Measurements from ENCODE around the gene LRP3.
A peak's percentile ranks its signal among the peaks of the same experiment; 100 is the strongest.
"Not testable (repeated sequence)": the region's sequence is repeated elsewhere in the genome, so short reads cannot be mapped to it uniquely, and the experiment has no call there.

The LRP3 gene

GRCh38 chr19:33159893-33160292, 34.2 kb upstream of the LRP3 start:
- no peak overlapping the region for H3K9ac ChIP-seq (ENCODE audit: low read length in 2 of 2)
- H3K27ac ChIP-seq (ENCODE audit: low read length), result no peak overlapping the region
- no peaks in the 10 kb centered on the region for H3K4me1 ChIP-seq (ENCODE audit: control insufficient read depth, insufficient read depth, low read length)
- H3K27me3 ChIP-seq (ENCODE audit: control insufficient read depth in 1 of 2, insufficient read depth in 2 of 2, low read length in 2 of 2), result no peaks in the 10 kb centered on the region
- H3K9me3 ChIP-seq (ENCODE audit: control insufficient read depth in 2 of 2, low read length in 2 of 2), result no peaks in the 10 kb centered on the region
- H3K36me3 ChIP-seq (ENCODE audit: control insufficient read depth in 2 of 2, insufficient read depth in 2 of 2, low read length in 2 of 2), result no peaks in the 10 kb centered on the region
- no peak overlapping the region for H3K4me3 ChIP-seq (ENCODE audit: low read length in 2 of 2)

GRCh38 chr19:33161201-33161600, 32.9 kb upstream of the LRP3 start:
- Histone ChIP-seq H3K36me3 (ENCODE audit: control insufficient read depth in 2 of 2, insufficient read depth in 2 of 2, low read length in 2 of 2) (no peaks in the 10 kb centered on the region), H3K4me1 (ENCODE audit: control insufficient read depth, insufficient read depth, low read length) (no peaks in the 10 kb centered on the region), H3K4me3 (ENCODE audit: low read length in 2 of 2) (no peak overlapping the region), H3K27me3 (ENCODE audit: control insufficient read depth in 1 of 2, insufficient read depth in 2 of 2, low read length in 2 of 2) (no peaks in the 10 kb centered on the region), H3K9ac (ENCODE audit: low read length in 2 of 2) (no peak overlapping the region), H3K9me3 (ENCODE audit: control insufficient read depth in 2 of 2, low read length in 2 of 2) (no peaks in the 10 kb centered on the region), H3K27ac (ENCODE audit: low read length) (no peak overlapping the region)

- Histone ChIP-seq H3K4me3 (ENCODE audit: low read length in 2 of 2) (no peak overlapping the region), H3K9ac (ENCODE audit: low read length in 2 of 2) (no peak overlapping the region), H3K27ac (ENCODE audit: low read length) (no peak overlapping the region)
Measured at GRCh38 chr19:33163481-33163880, 30.6 kb upstream of the LRP3 start.

GRCh38 chr19:33166037-33166436, 28.1 kb upstream of the LRP3 start:
- H3K4me1 ChIP-seq (ENCODE audit: control insufficient read depth, insufficient read depth, low read length); H3K27me3 ChIP-seq (ENCODE audit: control insufficient read depth in 1 of 2, insufficient read depth in 2 of 2, low read length in 2 of 2); H3K36me3 ChIP-seq (ENCODE audit: control insufficient read depth in 2 of 2, insufficient read depth in 2 of 2, low read length in 2 of 2); H3K9me3 ChIP-seq (ENCODE audit: control insufficient read depth in 2 of 2, low read length in 2 of 2); H3K4me3 ChIP-seq (ENCODE audit: low read length in 2 of 2); H3K27ac ChIP-seq (ENCODE audit: low read length); H3K9ac ChIP-seq (ENCODE audit: low read length in 2 of 2): not testable (repeated sequence)

More at GRCh38 chr19:33163481-33163880, 30.6 kb upstream of the LRP3 start:
- H3K4me1 ChIP-seq (ENCODE audit: control insufficient read depth, insufficient read depth, low read length), result no peaks in the 10 kb centered on the region
- H3K36me3 ChIP-seq (ENCODE audit: control insufficient read depth in 2 of 2, insufficient read depth in 2 of 2, low read length in 2 of 2), result no peaks in the 10 kb centered on the region
- no peaks in the 10 kb centered on the region for H3K9me3 ChIP-seq (ENCODE audit: control insufficient read depth in 2 of 2, low read length in 2 of 2)
- H3K27me3 ChIP-seq (ENCODE audit: control insufficient read depth in 1 of 2, insufficient read depth in 2 of 2, low read length in 2 of 2), result no peaks in the 10 kb centered on the region

GRCh38 chr19:33167438-33167837, 26.7 kb upstream of the LRP3 start:
- Histone ChIP-seq H3K27ac (ENCODE audit: low read length) (no peak overlapping the region), H3K4me1 (ENCODE audit: control insufficient read depth, insufficient read depth, low read length) (no peaks in the 10 kb centered on the region), H3K9ac (ENCODE audit: low read length in 2 of 2) (no peak overlapping the region), H3K27me3 (ENCODE audit: control insufficient read depth in 1 of 2, insufficient read depth in 2 of 2, low read length in 2 of 2) (no peaks in the 10 kb centered on the region), H3K9me3 (ENCODE audit: control insufficient read depth in 2 of 2, low read length in 2 of 2) (no peaks in the 10 kb centered on the region), H3K36me3 (ENCODE audit: control insufficient read depth in 2 of 2, insufficient read depth in 2 of 2, low read length in 2 of 2) (no peaks in the 10 kb centered on the region), H3K4me3 (ENCODE audit: low read length in 2 of 2) (no peak overlapping the region)

GRCh38 chr19:33168528-33168927, 25.6 kb upstream of the LRP3 start:
- Histone ChIP-seq H3K27ac (ENCODE audit: low read length) (no peak overlapping the region), H3K27me3 (ENCODE audit: control insufficient read depth in 1 of 2, insufficient read depth in 2 of 2, low read length in 2 of 2) (no peaks in the 10 kb centered on the region), H3K9me3 (ENCODE audit: control insufficient read depth in 2 of 2, low read length in 2 of 2) (no peaks in the 10 kb centered on the region), H3K4me3 (ENCODE audit: low read length in 2 of 2) (no peak overlapping the region), H3K9ac (ENCODE audit: low read length in 2 of 2) (no peak overlapping the region), H3K4me1 (ENCODE audit: control insufficient read depth, insufficient read depth, low read length) (peaks cover 5% of the 10 kb centered on the region), H3K36me3 (ENCODE audit: control insufficient read depth in 2 of 2, insufficient read depth in 2 of 2, low read length in 2 of 2) (no peaks in the 10 kb centered on the region)

GRCh38 chr19:33171222-33171795, 22.8 kb upstream of the LRP3 start:
- no peaks in the 10 kb centered on the region for H3K27me3 ChIP-seq (ENCODE audit: control insufficient read depth in 1 of 2, insufficient read depth in 2 of 2, low read length in 2 of 2)
- no peak overlapping the region for H3K4me3 ChIP-seq (ENCODE audit: low read length in 2 of 2)

GRCh38 chr19:33171916-33172359, 22.2 kb upstream of the LRP3 start:
- H3K36me3 ChIP-seq (ENCODE audit: control insufficient read depth in 2 of 2, insufficient read depth in 2 of 2, low read length in 2 of 2), result no peaks in the 10 kb centered on the region
- H3K27ac ChIP-seq (ENCODE audit: low read length), result no peak overlapping the region
- H3K27me3 ChIP-seq (ENCODE audit: control insufficient read depth in 1 of 2, insufficient read depth in 2 of 2, low read length in 2 of 2), result no peaks in the 10 kb centered on the region
- H3K4me1 ChIP-seq (ENCODE audit: control insufficient read depth, insufficient read depth, low read length), result peaks cover 17% of the 10 kb centered on the region
- no peaks in the 10 kb centered on the region for H3K9me3 ChIP-seq (ENCODE audit: control insufficient read depth in 2 of 2, low read length in 2 of 2)
- no peak overlapping the region for H3K9ac ChIP-seq (ENCODE audit: low read length in 2 of 2)
- no peak overlapping the region for H3K4me3 ChIP-seq (ENCODE audit: low read length in 2 of 2)

More at GRCh38 chr19:33171222-33171795, 22.8 kb upstream of the LRP3 start:
- no peak overlapping the region for H3K9ac ChIP-seq (ENCODE audit: low read length in 2 of 2)
- peaks cover 17% of the 10 kb centered on the region for H3K4me1 ChIP-seq (ENCODE audit: control insufficient read depth, insufficient read depth, low read length)
- no peak overlapping the region for H3K27ac ChIP-seq (ENCODE audit: low read length)
- H3K36me3 ChIP-seq (ENCODE audit: control insufficient read depth in 2 of 2, insufficient read depth in 2 of 2, low read length in 2 of 2), result no peaks in the 10 kb centered on the region
- H3K9me3 ChIP-seq (ENCODE audit: control insufficient read depth in 2 of 2, low read length in 2 of 2), result no peaks in the 10 kb centered on the region

- peaks cover 28% of the 10 kb centered on the region for H3K4me1 ChIP-seq (ENCODE audit: control insufficient read depth, insufficient read depth, low read length)
- H3K9me3 ChIP-seq (ENCODE audit: control insufficient read depth in 2 of 2, low read length in 2 of 2), result no peaks in the 10 kb centered on the region
- no peaks in the 10 kb centered on the region for H3K36me3 ChIP-seq (ENCODE audit: control insufficient read depth in 2 of 2, insufficient read depth in 2 of 2, low read length in 2 of 2)
- H3K27me3 ChIP-seq (ENCODE audit: control insufficient read depth in 1 of 2, insufficient read depth in 2 of 2, low read length in 2 of 2), result no peaks in the 10 kb centered on the region
- H3K4me3 ChIP-seq (ENCODE audit: low read length in 2 of 2), result no peak overlapping the region
- no peak overlapping the region for H3K27ac ChIP-seq (ENCODE audit: low read length)
- no peak overlapping the region for H3K9ac ChIP-seq (ENCODE audit: low read length in 2 of 2)
Measured at GRCh38 chr19:33174186-33174585, 19.9 kb upstream of the LRP3 start.

GRCh38 chr19:33175156-33175782, 18.9 kb upstream of the LRP3 start:
- Histone ChIP-seq H3K36me3 (ENCODE audit: control insufficient read depth in 2 of 2, insufficient read depth in 2 of 2, low read length in 2 of 2) (no peaks in the 10 kb centered on the region), H3K9me3 (ENCODE audit: control insufficient read depth in 2 of 2, low read length in 2 of 2) (no peaks in the 10 kb centered on the region), H3K4me1 (ENCODE audit: control insufficient read depth, insufficient read depth, low read length) (peaks cover 28% of the 10 kb centered on the region), H3K4me3 (ENCODE audit: low read length in 2 of 2) (peak overlapping the region; percentile 92 to 96), H3K27ac (ENCODE audit: low read length) (peak overlapping the region; percentile 93), H3K9ac (ENCODE audit: low read length in 2 of 2) (peak overlapping the region in 1 of 2 donors; percentile 96), H3K27me3 (ENCODE audit: control insufficient read depth in 1 of 2, insufficient read depth in 2 of 2, low read length in 2 of 2) (no peaks in the 10 kb centered on the region)
